Progenitor cell of endocrine pancreas (in vitro differentiated cells): Measurements from ENCODE around the gene RNF2. TPM values are rescaled to one million over a fixed set of nuclear protein-coding genes. Genes with fewer than 3 reads are reported as not detected.

Experiments used
- DNase-seq: peaks from one replicate; pipeline ENCODE4 v3.0.0; 2021; ENCODE audit warnings: low spot score; ENCODE audit not compliant: unreplicated experiment
- H3K27ac Mint-ChIP-seq: 2 replicates; pipeline ENCODE4 v1.8.0; 2021; ENCODE audit warnings: mild to moderate bottlenecking, moderate library complexity, mixed read lengths
- H3K27me3 Mint-ChIP-seq: 2 replicates; pipeline ENCODE4 v1.8.0; 2021; ENCODE audit warnings: mixed read lengths
- H3K36me3 Mint-ChIP-seq: 2 replicates; pipeline ENCODE4 v1.8.0; 2022; ENCODE audit warnings: mixed read lengths; ENCODE audit not compliant: insufficient read depth
- H3K4me1 Mint-ChIP-seq: 2 replicates; pipeline ENCODE4 v1.8.0; 2021; ENCODE audit warnings: low read depth, mixed read lengths
- H3K4me3 Mint-ChIP-seq: 2 replicates; pipeline ENCODE4 v1.8.0; 2021; ENCODE audit warnings: low read depth, mild to moderate bottlenecking, moderate library complexity, mixed read lengths
- H3K9me3 Mint-ChIP-seq: 2 replicates; pipeline ENCODE4 v1.8.0; 2021; ENCODE audit warnings: low read depth, mixed read lengths
- CTCF ChIP-seq: fragments of 200-600 bp; sonication (generic); IDR thresholded peaks from one replicate; pipeline ENCODE4 v1.5.0; 2021; ENCODE audit warnings: antibody characterized with exemption, mild to moderate bottlenecking; ENCODE audit not compliant: unreplicated experiment
- total RNA-seq: library from RNA; stranded (reverse); gene quantifications from 2 replicates; pipeline ENCODE4 v1.2.1, GENCODE V29; 2021

Gene RNF2
- total RNA-seq, 1 donor from 2014 or later = 37.5 TPM

GRCh38 chr1:185015631-185016030, 29.7 kb upstream of the RNF2 start:
- Mint-ChIP-seq H3K9me3 (no peaks in the 10 kb centered on the region), H3K27ac (no peak overlapping the region), H3K27me3 (peaks cover 30% of the 10 kb centered on the region), H3K4me1 (peaks cover 6% of the 10 kb centered on the region), H3K36me3 (no peaks in the 10 kb centered on the region), H3K4me3 (no peak overlapping the region)
- no peak for TF ChIP-seq CTCF
- DNase-seq = no peak

GRCh38 chr1:185016880-185017279, 28.5 kb upstream of the RNF2 start:
- TF ChIP-seq CTCF = no peak
- no peak for DNase-seq
- Mint-ChIP-seq H3K27me3 (peaks cover 30% of the 10 kb centered on the region), H3K27ac (no peak overlapping the region), H3K9me3 (no peaks in the 10 kb centered on the region), H3K4me1 (no peaks in the 10 kb centered on the region), H3K4me3 (no peak overlapping the region), H3K36me3 (no peaks in the 10 kb centered on the region)

DNA sequence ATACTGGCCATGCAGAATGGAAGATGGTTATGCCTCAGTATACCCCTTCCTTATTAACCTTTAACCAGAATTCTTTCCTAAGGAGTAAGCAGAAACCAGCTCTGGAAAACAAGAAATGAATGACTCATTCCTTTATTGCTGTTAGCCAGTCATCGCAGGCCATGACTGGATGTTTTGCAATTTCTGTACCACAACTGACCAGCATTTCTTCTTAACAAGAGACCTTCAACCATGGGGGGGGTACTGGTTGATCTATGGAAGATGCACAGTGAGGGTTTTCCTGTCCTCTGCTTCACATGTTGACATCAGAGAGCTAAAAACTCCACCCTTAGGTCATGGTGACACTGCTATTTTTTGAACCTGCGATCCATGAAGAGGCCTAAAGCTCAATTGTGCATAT, 28.0 kb upstream of the RNF2 start:
- no peak overlapping the region for H3K27ac Mint-ChIP-seq
- H3K4me1 Mint-ChIP-seq = no peaks in the 10 kb centered on the region
- no peaks in the 10 kb centered on the region for H3K36me3 Mint-ChIP-seq

GRCh38 chr1:185017966-185018365, 27.4 kb upstream of the RNF2 start:
- H3K9me3 Mint-ChIP-seq = peaks cover 3% of the 10 kb centered on the region
- H3K36me3 Mint-ChIP-seq = no peaks in the 10 kb centered on the region
- no peaks in the 10 kb centered on the region for H3K4me1 Mint-ChIP-seq
- H3K4me3 Mint-ChIP-seq = no peak overlapping the region
- TF ChIP-seq CTCF = no peak
- H3K27me3 Mint-ChIP-seq = peaks cover 27% of the 10 kb centered on the region
- DNase-seq = no peak
- H3K27ac Mint-ChIP-seq = no peak overlapping the region

More for the DNA sequence above, 28.0 kb upstream of the RNF2 start:
- DNase-seq = no peak
- TF ChIP-seq CTCF = no peak
- Mint-ChIP-seq H3K4me3 (no peak overlapping the region), H3K27me3 (peaks cover 27% of the 10 kb centered on the region), H3K9me3 (no peaks in the 10 kb centered on the region)

- H3K36me3 Mint-ChIP-seq = peaks cover 9% of the 10 kb centered on the region
- no peak for TF ChIP-seq CTCF
- H3K27me3 Mint-ChIP-seq = no peaks in the 10 kb centered on the region
- H3K4me1 Mint-ChIP-seq = no peaks in the 10 kb centered on the region
- H3K4me3 Mint-ChIP-seq = no peak overlapping the region
- no peak overlapping the region for H3K27ac Mint-ChIP-seq
- no peak for DNase-seq
- H3K9me3 Mint-ChIP-seq = peaks cover 27% of the 10 kb centered on the region
These were observed 18.0 kb upstream of the RNF2 start for GRCh38 chr1:185027252-185027882.
